SJCRH30 (cell line): Measurements from ENCODE around the gene CCKAR. TPM values are rescaled to one million over a fixed set of nuclear protein-coding genes. Genes with fewer than 3 reads are reported as not detected.
A peak's percentile ranks its signal among the peaks of the same experiment; 100 is the strongest.
"Not testable (repeated sequence)": the region's sequence is repeated elsewhere in the genome, so short reads cannot be mapped to it uniquely, and the experiment has no call there.

Experiments
- DNase-seq, 2 experiments: peaks; one replicate each; pipeline ENCODE4 v3.0.0-alpha.2; 2015 to 2020
- H3K27ac ChIP-seq: fragments of 250-450 bp; sonication (Bioruptor Pico); 2 replicates; pipeline ENCODE4 v1.5.1; 2020; ENCODE audit warnings: mild to moderate bottlenecking, moderate library complexity
- H3K27me3 ChIP-seq: fragments of 250-450 bp; sonication (Bioruptor Pico); 2 replicates; pipeline ENCODE4 v1.5.1; 2020; ENCODE audit warnings: mild to moderate bottlenecking, moderate library complexity
- H3K36me3 ChIP-seq: fragments of 250-450 bp; sonication (Bioruptor Pico); 2 replicates; pipeline ENCODE4 v1.5.1; 2020; ENCODE audit warnings: mild to moderate bottlenecking, moderate library complexity
- H3K4me1 ChIP-seq: fragments of 250-450 bp; sonication (Bioruptor Pico); 2 replicates; pipeline ENCODE4 v1.5.1; 2020; ENCODE audit warnings: mild to moderate bottlenecking, moderate library complexity
- H3K4me3 ChIP-seq: fragments of 250-450 bp; sonication (Bioruptor Pico); 2 replicates; pipeline ENCODE4 v1.5.1; 2020; ENCODE audit warnings: mild to moderate bottlenecking, moderate library complexity
- H3K9me3 ChIP-seq: fragments of 250-450 bp; sonication (Bioruptor Pico); replicated peaks from 2 replicates; pipeline ENCODE4 v1.5.1; 2020; ENCODE audit warnings: mild to moderate bottlenecking, moderate library complexity
- total RNA-seq: library from RNA; depleted of rRNA; stranded (reverse); fragments of >200 nt; shearing (Covaris generic); gene quantifications from 2 replicates; pipeline ENCODE4 v1.2.3, GENCODE V29; 2014

CCKAR gene
- total RNA-seq, 1 experiment from 2014 or later: 0.61 TPM

DNA sequence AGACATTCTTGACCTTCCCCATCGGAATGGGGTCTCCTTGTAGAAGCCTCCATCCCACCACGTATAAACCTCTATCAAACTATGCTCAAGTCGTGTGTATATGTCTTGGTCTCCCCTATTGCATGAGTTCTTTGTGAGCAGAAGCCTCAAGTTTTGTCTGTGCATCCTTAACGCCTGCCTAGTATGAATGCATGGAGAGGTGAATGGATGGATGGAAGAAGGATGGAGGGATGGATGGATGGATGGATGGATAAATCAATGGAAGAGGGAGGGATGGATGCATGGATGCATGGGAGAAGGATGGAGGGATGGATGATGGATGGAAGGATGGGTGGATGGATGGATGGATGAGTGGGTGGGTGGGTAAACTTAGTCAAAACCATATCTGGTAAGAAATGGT lies 17.0 kb upstream of the CCKAR start:
- Histone ChIP-seq H3K36me3 (no peaks in the 10 kb centered on the region), H3K9me3 (no peaks in the 10 kb centered on the region), H3K27ac (no peak overlapping the region), H3K4me1 (no peaks in the 10 kb centered on the region), H3K27me3 (no peaks in the 10 kb centered on the region), H3K4me3 (no peak overlapping the region)
- DNase-seq: no peak

DNA sequence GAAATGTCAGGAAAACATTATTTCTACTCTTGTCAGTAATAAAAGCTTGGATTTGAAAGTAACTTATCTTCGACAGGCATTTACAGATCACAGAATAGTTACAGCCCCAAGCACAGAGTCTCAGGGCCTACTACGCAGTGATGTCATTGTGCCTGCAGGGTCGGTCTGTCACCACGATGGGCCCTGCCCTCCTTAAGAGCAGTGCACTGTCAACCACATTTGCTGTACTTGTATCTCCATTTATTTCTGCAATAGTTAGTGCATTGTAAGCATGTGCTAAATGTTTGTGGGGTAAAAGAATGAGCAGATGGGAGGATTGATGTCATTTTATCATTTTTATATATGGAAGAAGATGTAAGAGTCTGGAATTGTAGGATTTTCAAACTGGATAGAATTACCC lies 13.6 kb upstream of the CCKAR start:
- Histone ChIP-seq H3K4me1 (no peaks in the 10 kb centered on the region), H3K27ac (no peak overlapping the region), H3K36me3 (no peaks in the 10 kb centered on the region), H3K27me3 (no peaks in the 10 kb centered on the region), H3K4me3 (no peak overlapping the region), H3K9me3 (no peaks in the 10 kb centered on the region)
- DNase-seq: no peak

GRCh38 chr4:26503427-26503826 lies 13.1 kb upstream of the CCKAR start:
- Histone ChIP-seq H3K27ac (no peak overlapping the region), H3K27me3 (no peaks in the 10 kb centered on the region), H3K9me3 (no peaks in the 10 kb centered on the region), H3K36me3 (no peaks in the 10 kb centered on the region), H3K4me1 (no peaks in the 10 kb centered on the region), H3K4me3 (no peak overlapping the region)
- DNase-seq: no peak

GRCh38 chr4:26500565-26500999 lies 10.3 kb upstream of the CCKAR start:
- not testable (repeated sequence) for H3K36me3 ChIP-seq, DNase-seq, H3K4me1 ChIP-seq, H3K9me3 ChIP-seq, H3K27me3 ChIP-seq, H3K27ac ChIP-seq, H3K4me3 ChIP-seq

DNA sequence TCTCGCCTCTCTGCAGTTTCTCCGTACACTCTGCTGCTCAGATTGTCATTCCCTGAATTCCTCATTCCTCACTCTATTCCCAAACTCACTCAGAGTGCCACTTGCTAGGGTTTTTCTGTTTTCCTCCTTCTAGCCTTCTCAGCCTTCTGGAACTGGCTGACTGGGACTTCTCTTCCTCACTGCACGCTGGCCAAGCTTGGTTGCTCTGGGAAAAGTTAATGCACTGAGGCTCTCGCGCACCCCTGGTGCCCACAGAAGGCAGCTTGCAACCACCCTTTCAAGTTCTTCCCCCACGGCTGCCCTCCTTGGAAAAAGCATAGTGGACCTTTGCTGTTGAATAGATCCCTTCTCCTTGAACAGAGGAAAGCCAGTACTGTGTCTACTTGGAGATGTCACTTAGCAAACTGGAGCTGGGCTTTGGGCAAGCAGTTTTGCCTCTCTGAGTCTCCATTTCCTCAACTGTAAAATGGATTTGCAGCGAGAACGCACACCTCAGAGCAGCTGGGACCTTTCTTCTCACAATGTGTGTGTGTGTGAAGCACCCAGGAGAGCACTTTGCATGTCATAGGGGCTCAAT lies 6.0 kb upstream of the CCKAR start:
- no peaks in the 10 kb centered on the region for H3K9me3 ChIP-seq
- no peaks in the 10 kb centered on the region for H3K36me3 ChIP-seq
- H3K27ac ChIP-seq: no peak overlapping the region
- H3K4me1 ChIP-seq: no peaks in the 10 kb centered on the region
- H3K4me3 ChIP-seq: no peak overlapping the region
- no peak for DNase-seq
- H3K27me3 ChIP-seq: no peaks in the 10 kb centered on the region

DNA sequence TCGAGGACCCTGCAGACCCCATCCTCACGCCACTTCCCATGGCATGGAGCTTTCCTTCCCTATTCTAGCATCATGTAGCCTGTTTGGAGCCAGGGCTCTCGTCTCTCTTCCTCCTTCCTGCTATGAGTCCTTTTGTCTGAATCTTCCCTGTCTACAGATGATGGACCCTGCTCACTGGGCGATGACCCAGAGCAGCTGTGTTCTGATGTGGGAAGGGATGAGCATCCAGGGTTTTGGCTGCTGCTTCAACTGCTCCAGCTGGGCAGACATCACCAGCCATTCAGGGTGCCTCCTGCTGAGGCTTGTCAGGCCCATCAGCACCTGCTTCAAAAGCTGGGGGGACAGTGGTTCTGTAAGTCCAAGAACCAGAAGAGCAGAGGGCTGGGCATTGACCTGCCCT lies 3.2 kb upstream of the CCKAR start:
- Histone ChIP-seq H3K27me3 (no peaks in the 10 kb centered on the region), H3K4me1 (no peaks in the 10 kb centered on the region), H3K27ac (no peak overlapping the region), H3K36me3 (no peaks in the 10 kb centered on the region), H3K4me3 (no peak overlapping the region), H3K9me3 (no peaks in the 10 kb centered on the region)
- DNase-seq: no peak

DNA sequence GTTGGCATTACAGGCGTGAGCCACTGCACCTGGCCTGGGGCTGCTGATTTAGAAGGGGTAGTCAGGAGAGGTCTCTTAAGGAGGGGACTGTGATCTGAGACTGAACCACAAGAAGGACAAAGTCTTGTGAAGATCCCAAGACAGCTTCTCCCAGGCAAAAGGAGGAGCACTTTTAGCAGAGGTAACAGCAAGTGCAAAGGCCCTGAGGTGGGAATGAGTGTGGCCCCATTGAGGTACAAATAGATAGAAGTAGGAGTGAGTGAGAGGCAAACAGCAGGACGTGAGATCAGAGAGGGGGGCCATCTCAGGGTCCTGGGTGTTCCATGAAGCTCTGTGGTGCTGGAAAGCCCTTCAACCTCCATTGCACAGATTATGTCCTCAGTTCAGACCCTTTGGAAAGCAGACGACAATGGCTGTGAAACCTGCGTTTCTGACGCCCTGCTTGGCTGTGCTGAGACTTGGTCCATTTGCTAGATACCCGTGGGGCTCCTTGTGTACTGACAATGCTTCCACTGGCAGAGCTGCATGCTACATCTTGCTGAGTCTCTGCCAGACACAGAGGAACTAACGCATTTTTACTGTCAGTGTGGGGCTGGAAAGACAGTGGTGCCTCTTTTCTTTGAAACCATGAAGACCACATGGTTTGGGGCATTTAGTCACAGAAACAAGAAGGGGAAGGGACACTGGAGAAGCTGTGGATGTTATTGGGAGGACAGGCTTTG lies 1.3 kb upstream of the CCKAR start:
- H3K36me3 ChIP-seq: no peaks in the 10 kb centered on the region
- DNase-seq: no peak
- H3K27me3 ChIP-seq: no peaks in the 10 kb centered on the region
- no peaks in the 10 kb centered on the region for H3K9me3 ChIP-seq
- H3K27ac ChIP-seq: no peak overlapping the region
- H3K4me3 ChIP-seq: no peak overlapping the region
- H3K4me1 ChIP-seq: no peaks in the 10 kb centered on the region

DNA sequence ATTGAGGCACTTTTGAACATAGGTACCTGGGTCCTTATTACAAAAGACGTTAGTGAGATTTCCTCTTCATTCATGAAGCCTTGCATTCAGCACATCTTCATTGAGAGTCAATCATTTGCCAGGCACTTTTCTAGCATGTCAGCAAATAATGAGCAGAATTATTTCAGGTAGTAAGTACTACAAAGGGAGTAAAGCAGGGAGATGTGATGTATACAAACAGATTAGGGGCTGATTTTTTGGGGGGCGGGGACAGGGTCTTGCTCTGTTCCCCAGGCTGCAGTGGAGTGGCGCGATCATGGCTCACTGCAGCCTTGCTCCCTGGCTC lies 638 bp upstream of the CCKAR start:
- no peaks in the 10 kb centered on the region for H3K27me3 ChIP-seq
- no peak overlapping the region for H3K4me3 ChIP-seq
- no peak overlapping the region for H3K27ac ChIP-seq
- no peaks in the 10 kb centered on the region for H3K36me3 ChIP-seq
- H3K4me1 ChIP-seq: no peaks in the 10 kb centered on the region
- DNase-seq: no peak
- no peaks in the 10 kb centered on the region for H3K9me3 ChIP-seq

DNA sequence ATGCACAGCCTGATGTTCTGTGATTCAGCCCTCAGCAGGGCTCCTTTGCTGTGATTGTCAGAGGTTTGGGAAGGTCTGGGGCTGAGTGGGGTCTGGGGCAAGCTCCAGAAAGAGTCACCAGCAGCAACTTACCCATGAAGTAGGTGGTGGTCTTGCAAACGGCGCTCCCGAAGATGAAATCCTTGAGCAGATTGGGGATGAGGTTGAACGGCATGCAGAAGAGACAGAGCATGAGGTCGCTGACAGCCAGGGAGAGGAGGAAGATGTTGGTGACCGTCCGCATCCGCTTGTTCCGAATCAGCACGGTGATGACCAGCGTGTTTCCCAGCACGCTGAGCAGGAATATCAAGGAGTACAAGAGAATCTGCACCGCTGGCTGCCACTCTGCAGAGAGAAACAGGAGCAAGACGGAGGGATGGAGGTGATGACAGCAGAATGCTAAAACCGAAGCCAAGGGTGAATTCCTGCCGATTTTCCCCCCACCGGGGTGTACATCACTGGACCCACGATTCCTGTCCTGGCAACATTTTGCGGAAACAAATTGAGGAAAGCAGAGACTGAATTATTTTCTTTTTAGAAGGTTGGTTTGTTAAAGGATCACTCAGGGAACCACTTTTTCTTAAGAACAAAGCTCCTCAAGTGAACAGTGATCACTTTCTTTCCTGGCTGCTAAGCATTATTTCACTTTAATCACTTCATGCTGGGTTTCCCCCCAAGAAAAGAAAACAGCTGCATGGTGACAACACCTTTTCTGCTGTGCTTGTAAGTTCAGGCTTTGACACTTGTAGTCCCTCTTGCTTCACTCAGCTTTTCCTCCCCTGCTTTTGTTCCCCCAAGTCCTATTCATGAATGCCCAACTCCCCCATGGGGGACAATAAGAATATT lies 941 bp downstream of the CCKAR start:
- no peak for DNase-seq

DNA sequence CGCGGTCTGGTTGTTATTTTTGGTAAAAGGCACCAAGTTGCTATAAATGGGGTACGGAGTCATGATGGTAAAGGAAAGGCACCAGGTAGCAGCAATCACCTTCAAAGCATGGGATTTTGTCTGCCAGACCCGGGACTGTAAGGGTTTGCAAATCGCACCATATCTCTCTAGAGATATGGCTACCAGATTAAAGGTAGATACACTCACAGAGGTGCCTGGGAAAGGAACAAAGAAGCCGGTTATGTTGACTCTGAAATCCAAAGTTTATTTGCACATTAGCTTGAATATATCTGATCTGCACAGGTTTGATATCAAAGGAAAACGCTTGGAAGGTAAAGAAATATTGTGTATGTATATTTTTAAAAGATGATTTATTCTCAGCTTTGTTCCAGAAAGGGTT lies 4.6 kb downstream of the CCKAR start:
- no peak for DNase-seq
- peaks cover 33% of the 10 kb centered on the region for H3K4me1 ChIP-seq
- H3K4me3 ChIP-seq: no peak overlapping the region
- no peak overlapping the region for H3K27ac ChIP-seq
- no peaks in the 10 kb centered on the region for H3K27me3 ChIP-seq
- H3K36me3 ChIP-seq: no peaks in the 10 kb centered on the region
- no peaks in the 10 kb centered on the region for H3K9me3 ChIP-seq

More for the DNA sequence above, 941 bp downstream of the CCKAR start:
- H3K4me1 ChIP-seq: peaks cover 3% of the 10 kb centered on the region
- H3K9me3 ChIP-seq: no peaks in the 10 kb centered on the region
- no peak overlapping the region for H3K4me3 ChIP-seq
- no peak overlapping the region for H3K27ac ChIP-seq
- H3K27me3 ChIP-seq: no peaks in the 10 kb centered on the region
- H3K36me3 ChIP-seq: no peaks in the 10 kb centered on the region

- no peaks in the 10 kb centered on the region for H3K36me3 ChIP-seq
- peaks cover 33% of the 10 kb centered on the region for H3K4me1 ChIP-seq
- DNase-seq: no peak
- H3K4me3 ChIP-seq: no peak overlapping the region
- H3K9me3 ChIP-seq: no peaks in the 10 kb centered on the region
- no peak overlapping the region; the same call in 1 of the 2 replicates for H3K27ac ChIP-seq
- no peaks in the 10 kb centered on the region for H3K27me3 ChIP-seq
Observed at GRCh38 chr4:26484516-26484915, 5.8 kb downstream of the CCKAR start.

- Histone ChIP-seq H3K27me3 (no peaks in the 10 kb centered on the region), H3K4me1 (peaks cover 33% of the 10 kb centered on the region), H3K9me3 (no peaks in the 10 kb centered on the region), H3K36me3 (no peaks in the 10 kb centered on the region), H3K27ac (peak overlapping the region; percentile 65), H3K4me3 (no peak overlapping the region)
- DNase-seq: no peak
Observed at GRCh38 chr4:26484032-26484515, 6.2 kb downstream of the CCKAR start.

- H3K36me3 ChIP-seq: no peaks in the 10 kb centered on the region
- no peak overlapping the region for H3K4me3 ChIP-seq
- peak overlapping the region; percentile 65 for H3K27ac ChIP-seq
- peaks cover 33% of the 10 kb centered on the region for H3K4me1 ChIP-seq
- peak; percentile 68 to 87 for DNase-seq
- no peaks in the 10 kb centered on the region for H3K9me3 ChIP-seq
- no peaks in the 10 kb centered on the region for H3K27me3 ChIP-seq
Observed at GRCh38 chr4:26482508-26483462, 7.5 kb downstream of the CCKAR start.

DNA sequence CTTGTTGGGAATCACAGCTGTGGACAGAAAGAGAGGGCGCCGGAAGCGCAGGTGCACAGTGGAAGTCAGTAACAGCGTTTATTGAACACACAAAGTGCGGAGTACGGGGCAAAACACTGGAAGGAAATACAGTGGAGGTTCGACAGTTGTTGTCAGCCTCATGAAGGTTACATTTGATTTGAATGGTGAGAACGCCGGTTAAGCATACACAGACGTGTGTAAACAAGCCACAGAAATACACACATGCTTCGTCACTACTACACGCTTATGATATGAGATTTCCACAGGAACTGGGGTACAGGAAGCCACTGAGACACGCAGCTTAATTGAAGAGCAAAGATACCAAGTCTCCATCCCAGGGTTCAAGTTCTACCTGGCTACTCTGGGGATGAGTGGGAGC lies 12.0 kb downstream of the CCKAR start:
- Histone ChIP-seq H3K4me3 (no peak overlapping the region), H3K27ac (no peak overlapping the region), H3K9me3 (0 out of 2 replicates have a peak, but pooled peaks cover 3% of the 10 kb centered on the region), H3K36me3 (no peaks in the 10 kb centered on the region), H3K4me1 (peaks cover 38% of the 10 kb centered on the region), H3K27me3 (no peaks in the 10 kb centered on the region)
- no peak for DNase-seq
